Naive B cell (primary cell): ENCODE measurements around the gene VAV2. TPM values are rescaled to one million over a fixed set of nuclear protein-coding genes. Genes with fewer than 3 reads are reported as not detected.

Experiments
- ATAC-seq, 2 donors: fragments of 150-1000 bp; cut with Tn5 transposase; 2 replicates each; pipeline ENCODE4 v1.10.0; 2021; ENCODE audit warnings: low read depth in 2 of 2, mild to moderate bottlenecking in 2 of 2, moderate library complexity in 2 of 2
- DNase-seq: peaks from one replicate; pipeline ENCODE4 v3.0.0; 2022
- H3K27ac Mint-ChIP-seq, 6 donors: one replicate each; pipeline ENCODE4 v1.8.0; 2020 to 2022; ENCODE audit warnings: mild to moderate bottlenecking in 6 of 6, mixed read lengths in 6 of 6, moderate library complexity in 5 of 6, inconsistent platforms in 2 of 6
- H3K27me3 Mint-ChIP-seq, 3 donors: one replicate each; pipeline ENCODE4 v1.8.0; 2021 to 2022; ENCODE audit warnings: mixed read lengths in 3 of 3, mild to moderate bottlenecking in 1 of 3
- H3K36me3 Mint-ChIP-seq, 2 donors: one replicate each; pipeline ENCODE4 v1.8.0; 2020 to 2022; ENCODE audit warnings: mixed read lengths in 2 of 2, inconsistent platforms in 1 of 2, mild to moderate bottlenecking in 1 of 2
- H3K4me1 Mint-ChIP-seq, 3 donors: one replicate each; pipeline ENCODE4 v1.8.0; 2020 to 2022; ENCODE audit warnings: mixed read lengths in 3 of 3, inconsistent platforms in 1 of 3, mild to moderate bottlenecking in 1 of 3, moderate library complexity in 1 of 3
- H3K4me3 Mint-ChIP-seq, 8 donors: one replicate each; pipeline ENCODE4 v1.8.0; 2020 to 2022; ENCODE audit warnings: mild to moderate bottlenecking in 8 of 8, mixed read lengths in 8 of 8, moderate library complexity in 8 of 8, inconsistent platforms in 2 of 8
- H3K9me3 Mint-ChIP-seq, 7 donors: one replicate each; pipeline ENCODE4 v1.8.0; 2020 to 2022; ENCODE audit warnings: mixed read lengths in 7 of 7, mild to moderate bottlenecking in 5 of 7, inconsistent platforms in 2 of 7, moderate library complexity in 1 of 7
- polyA plus RNA-seq, 6 donors: library from polyadenylated mRNA; unstranded; fragments of 300-500 nt; fragmentation: Illumina TruSeq; gene quantifications; one replicate each; pipeline ENCODE4 v1.2.3, GENCODE V29; 2021; ENCODE audit warnings: low read depth in 6 of 6

The VAV2 gene
- polyA plus RNA-seq, 6 donors from 2014 or later: 5.7 to 33.3 (median 15.2) TPM

GRCh38 chr9:133979273-133979920 lies 12.7 kb downstream of the VAV2 start:
- Mint-ChIP-seq H3K27ac (peak overlapping the region; percentile 68 to 92 (median 86)), H3K9me3 (no peaks in the 10 kb centered on the region), H3K4me3 (peak overlapping the region; percentile 60 to 85 (median 73)), H3K36me3 (no peaks in the 10 kb centered on the region), H3K27me3 (no peaks in the 10 kb centered on the region), H3K4me1 (peaks cover 57 to 88% (median 76%) of the 10 kb centered on the region in 3 donors)
- ATAC-seq (peak; percentile 97 to 98), DNase-seq (peak; percentile 66)

- ATAC-seq (no peak), DNase-seq (no peak)
- Mint-ChIP-seq H3K9me3 (no peaks in the 10 kb centered on the region), H3K27ac (peak overlapping the region in 3 of 6 donors; percentile 56 to 88 (median 80)), H3K27me3 (no peaks in the 10 kb centered on the region), H3K4me1 (peaks cover 57 to 85% (median 75%) of the 10 kb centered on the region in 3 donors), H3K4me3 (peak overlapping the region in 5 of 8 donors; percentile 23 to 85 (median 60)), H3K36me3 (no peaks in the 10 kb centered on the region)
These were observed 13.2 kb downstream of the VAV2 start for GRCh38 chr9:133978899-133979272.

GRCh38 chr9:133978226-133978898 lies 13.8 kb downstream of the VAV2 start:
- Mint-ChIP-seq H3K27ac (peak overlapping the region in 3 of 6 donors; percentile 26 to 86 (median 39)), H3K4me3 (peak overlapping the region in 5 of 8 donors; percentile 23 to 60 (median 30)), H3K9me3 (no peaks in the 10 kb centered on the region), H3K36me3 (no peaks in the 10 kb centered on the region), H3K4me1 (peaks cover 59 to 85% (median 75%) of the 10 kb centered on the region in 3 donors), H3K27me3 (no peaks in the 10 kb centered on the region)
- ATAC-seq (no peak), DNase-seq (no peak)

GRCh38 chr9:133977421-133978201 lies 14.5 kb downstream of the VAV2 start:
- H3K4me3 Mint-ChIP-seq: peak overlapping the region in 1 of 8 donors; percentile 38
- DNase-seq: no peak
- H3K4me1 Mint-ChIP-seq: peaks cover 59 to 85% (median 76%) of the 10 kb centered on the region in 3 donors
- ATAC-seq: no peak
- peak overlapping the region; percentile 26 to 79 (median 59) for H3K27ac Mint-ChIP-seq
- H3K36me3 Mint-ChIP-seq: no peaks in the 10 kb centered on the region
- H3K9me3 Mint-ChIP-seq: no peaks in the 10 kb centered on the region
- H3K27me3 Mint-ChIP-seq: no peaks in the 10 kb centered on the region

- H3K4me3 Mint-ChIP-seq: peak overlapping the region in 1 of 8 donors; percentile 10
- peak overlapping the region in 3 of 6 donors; percentile 22 to 79 (median 47) for H3K27ac Mint-ChIP-seq
- no peak for DNase-seq
- no peaks in the 10 kb centered on the region for H3K27me3 Mint-ChIP-seq
- H3K4me1 Mint-ChIP-seq: peaks cover 66 to 88% (median 79%) of the 10 kb centered on the region in 3 donors
- no peaks in the 10 kb centered on the region for H3K36me3 Mint-ChIP-seq
- no peaks in the 10 kb centered on the region for H3K9me3 Mint-ChIP-seq
- no peak for ATAC-seq
These were observed 15.2 kb downstream of the VAV2 start for GRCh38 chr9:133976887-133977286.

- DNase-seq: no peak
- Mint-ChIP-seq H3K4me1 (peaks cover 64 to 88% (median 80%) of the 10 kb centered on the region in 3 donors), H3K27me3 (no peaks in the 10 kb centered on the region)
These were observed 15.8 kb downstream of the VAV2 start for GRCh38 chr9:133976191-133976861.

GRCh38 chr9:133975511-133975910 lies 16.6 kb downstream of the VAV2 start:
- ATAC-seq: no peak
- peaks cover 59 to 88% (median 80%) of the 10 kb centered on the region in 3 donors for H3K4me1 Mint-ChIP-seq
- peak overlapping the region; percentile 72 to 91 (median 78) for H3K27ac Mint-ChIP-seq
- H3K36me3 Mint-ChIP-seq: no peaks in the 10 kb centered on the region
- no peaks in the 10 kb centered on the region for H3K9me3 Mint-ChIP-seq
- no peaks in the 10 kb centered on the region for H3K27me3 Mint-ChIP-seq
- peak overlapping the region in 3 of 8 donors; percentile 25 to 55 (median 55) for H3K4me3 Mint-ChIP-seq
- DNase-seq: no peak

More at GRCh38 chr9:133976191-133976861, 15.8 kb downstream of the VAV2 start:
- peak overlapping the region in 2 of 6 donors; percentile 47 to 73 for H3K27ac Mint-ChIP-seq
- peak overlapping the region in 1 of 8 donors; percentile 29 for H3K4me3 Mint-ChIP-seq
- no peaks in the 10 kb centered on the region for H3K9me3 Mint-ChIP-seq
- H3K36me3 Mint-ChIP-seq: no peaks in the 10 kb centered on the region
- no peak for ATAC-seq

GRCh38 chr9:133974631-133975341 lies 17.3 kb downstream of the VAV2 start:
- Mint-ChIP-seq H3K27me3 (no peaks in the 10 kb centered on the region), H3K36me3 (no peaks in the 10 kb centered on the region), H3K9me3 (no peaks in the 10 kb centered on the region), H3K4me3 (peak overlapping the region in 6 of 8 donors; percentile 38 to 84 (median 55)), H3K27ac (peak overlapping the region; percentile 49 to 91 (median 80)), H3K4me1 (peaks cover 59 to 88% (median 80%) of the 10 kb centered on the region in 3 donors)
- no peak for ATAC-seq
- DNase-seq: no peak

GRCh38 chr9:133973791-133974630 lies 18.1 kb downstream of the VAV2 start:
- no peaks in the 10 kb centered on the region for H3K9me3 Mint-ChIP-seq
- ATAC-seq (peak in 1 of 2 donors; percentile 17), DNase-seq (no peak)
- H3K27ac Mint-ChIP-seq: peak overlapping the region; percentile 80 to 97 (median 88)
- peak overlapping the region; percentile 32 to 93 (median 81) for H3K4me3 Mint-ChIP-seq
- no peaks in the 10 kb centered on the region for H3K36me3 Mint-ChIP-seq
- no peaks in the 10 kb centered on the region for H3K27me3 Mint-ChIP-seq
- peaks cover 59 to 88% (median 83%) of the 10 kb centered on the region in 3 donors for H3K4me1 Mint-ChIP-seq

GRCh38 chr9:133973111-133973790 lies 18.9 kb downstream of the VAV2 start:
- ATAC-seq: peak; percentile 57 to 66
- H3K4me1 Mint-ChIP-seq: peaks cover 63 to 88% (median 87%) of the 10 kb centered on the region in 3 donors
- peak overlapping the region; percentile 32 to 93 (median 81) for H3K4me3 Mint-ChIP-seq

More at GRCh38 chr9:133973111-133973790, 18.9 kb downstream of the VAV2 start:
- Mint-ChIP-seq H3K27me3 (no peaks in the 10 kb centered on the region), H3K27ac (peak overlapping the region; percentile 69 to 97 (median 88)), H3K9me3 (no peaks in the 10 kb centered on the region), H3K36me3 (no peaks in the 10 kb centered on the region)
- DNase-seq: no peak
